Panc1 (cell line): ENCODE measurements around the gene ADAM12. TPM values are rescaled to one million over a fixed set of nuclear protein-coding genes. Genes with fewer than 3 reads are reported as not detected.

Experiments used
- ATAC-seq: fragments of 200-7000 bp; cut with Tn5 transposase; 2 replicates; pipeline ENCODE4 v1.9.1; 2020; ENCODE audit warnings: mild to moderate bottlenecking, moderate library complexity
- BruUV-seq: library from RNA; stranded (reverse); fragments of 400-500 nt; replicated peaks from 2 replicates; lab custom pipeline; 2021; lab: Mats Ljungman, UMichigan
- CTCF ChIA-PET: fragments of 300-600 bp; sonication (Branson Sonifier 250); formaldehyde crosslinking; loops from one replicate; lab custom pipeline; 2022; ENCODE audit warnings: antibody characterized with exemption; lab: Charles Lee
- POLR2A ChIA-PET: fragments of 300-600 bp; sonication (Branson Sonifier 250); formaldehyde crosslinking; loops from one replicate; lab custom pipeline; 2022; ENCODE audit warnings: antibody characterized with exemption; lab: Charles Lee
- DNase-seq: peaks from one replicate; pipeline ENCODE4 v3.0.0-alpha.2; 2010; ENCODE audit warnings: low read depth, low spot score
- H3K27ac ChIP-seq: 2 replicates; pipeline ENCODE4 v1.5.1; 2011; ENCODE audit warnings: mild to moderate bottlenecking, low read length, inconsistent platforms
- H3K27me3 ChIP-seq: fragments of 200-500 bp; sonication (Bioruptor generic); 2 replicates; pipeline ENCODE4 v1.6.0; 2014; ENCODE audit warnings: low read length, inconsistent platforms; ENCODE audit not compliant: control insufficient read depth, insufficient read depth
- H3K36me3 ChIP-seq: fragments of 200-500 bp; sonication (Bioruptor generic); 2 replicates; pipeline ENCODE4 v1.5.1; 2014; ENCODE audit warnings: inconsistent platforms, mild to moderate bottlenecking, low read length, moderate library complexity; ENCODE audit not compliant: control insufficient read depth, insufficient read depth
- H3K4me1 ChIP-seq: 2 replicates; pipeline ENCODE4 v1.5.1; 2011; ENCODE audit warnings: inconsistent platforms, mild to moderate bottlenecking, low read length, moderate library complexity; ENCODE audit not compliant: control insufficient read depth, insufficient read depth
- H3K4me3 ChIP-seq, 2 experiments: 2 replicates each; pipeline ENCODE4 v1.5.1; 2011 to 2012; ENCODE audit warnings: low read depth in 2 of 2, low read length in 2 of 2, mild to moderate bottlenecking in 2 of 2, inconsistent platforms in 1 of 2, moderate library complexity in 1 of 2
- H3K9me3 ChIP-seq: fragments of 200-500 bp; sonication (Bioruptor generic); 2 replicates; pipeline ENCODE4 v1.5.1; 2014; ENCODE audit warnings: low read depth, mild to moderate bottlenecking, inconsistent platforms, low read length, moderate library complexity; ENCODE audit not compliant: control insufficient read depth, insufficient read depth
- POLR2AphosphoS5 ChIP-seq: IDR thresholded peaks from 2 replicates; pipeline ENCODE4 v1.6.1; 2012; ENCODE audit warnings: mild to moderate bottlenecking, low read depth, low read length, moderate library complexity
- SIN3A ChIP-seq: IDR thresholded peaks from 2 replicates; pipeline ENCODE4 v1.6.1; 2012; ENCODE audit warnings: low read depth, mild to moderate bottlenecking, low read length, moderate library complexity, borderline replicate concordance; ENCODE audit not compliant: insufficient read depth
- TCF7L2 ChIP-seq: IDR thresholded peaks from 2 replicates; pipeline ENCODE4 v1.6.1; 2011; ENCODE audit warnings: mild to moderate bottlenecking, low read depth, low read length, inconsistent platforms
- in situ Hi-C: cut with HindIII; loops from 2 replicates; pipeline ENCODE4 v1.10.0; 2016; ENCODE audit warnings: low sequenced_read_pairs, low pct_unique_long_range_greater_than_20kb
- intact Hi-C: fragments of 100-400 bp; cut with micrococcal nuclease; formaldehyde crosslinking; loops from one replicate; pipeline ENCODE4 v1.10.0; 2022; ENCODE audit not compliant: unreplicated experiment
- total RNA-seq: library from RNA; stranded (reverse); gene quantifications from one replicate; pipeline ENCODE4 v1.2.1, GENCODE V29; 2021; ENCODE audit not compliant: unreplicated experiment
- TF ChIP-seq, protein P1 (sequence below), 2 experiments: IDR thresholded peaks; 2 replicates each; pipeline ENCODE4 v1.6.1; 2011 to 2012; ENCODE audit warnings: low read depth in 2 of 2, control low read depth in 1 of 2, low read length in 1 of 2, mild to moderate bottlenecking in 1 of 2, moderate library complexity in 1 of 2; ENCODE audit not compliant: insufficient read depth in 1 of 2
- TF ChIP-seq, protein P2 (sequence below): fragments of 450-650 bp; IDR thresholded peaks from 2 replicates; pipeline ENCODE4 v1.5.1; 2017; ENCODE audit warnings: mild to moderate bottlenecking

The ADAM12 gene
- total RNA-seq, 1 experiment from 2014 or later = 0.10 TPM

DNA sequence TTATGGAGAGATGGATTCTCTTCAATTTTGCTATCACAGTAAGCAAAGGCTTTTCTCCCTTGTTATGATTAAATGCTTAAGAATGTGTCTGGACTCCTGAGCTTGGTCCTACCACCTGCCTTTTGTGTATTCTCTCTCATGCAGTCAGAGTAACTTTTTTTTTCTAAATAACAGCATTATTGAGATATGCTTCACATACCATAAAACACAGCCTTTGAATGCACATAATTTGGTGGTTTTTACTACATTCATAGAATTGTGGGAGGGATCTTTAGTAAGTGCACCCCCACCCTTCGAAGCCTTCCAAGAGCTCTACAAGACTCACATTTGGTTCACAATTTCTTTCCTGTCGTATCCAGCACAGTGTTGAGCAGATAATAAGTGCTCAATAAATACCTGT lies 175.5 kb downstream of the ADAM12 start:
- no peaks in the 10 kb centered on the region for H3K36me3 ChIP-seq

DNA sequence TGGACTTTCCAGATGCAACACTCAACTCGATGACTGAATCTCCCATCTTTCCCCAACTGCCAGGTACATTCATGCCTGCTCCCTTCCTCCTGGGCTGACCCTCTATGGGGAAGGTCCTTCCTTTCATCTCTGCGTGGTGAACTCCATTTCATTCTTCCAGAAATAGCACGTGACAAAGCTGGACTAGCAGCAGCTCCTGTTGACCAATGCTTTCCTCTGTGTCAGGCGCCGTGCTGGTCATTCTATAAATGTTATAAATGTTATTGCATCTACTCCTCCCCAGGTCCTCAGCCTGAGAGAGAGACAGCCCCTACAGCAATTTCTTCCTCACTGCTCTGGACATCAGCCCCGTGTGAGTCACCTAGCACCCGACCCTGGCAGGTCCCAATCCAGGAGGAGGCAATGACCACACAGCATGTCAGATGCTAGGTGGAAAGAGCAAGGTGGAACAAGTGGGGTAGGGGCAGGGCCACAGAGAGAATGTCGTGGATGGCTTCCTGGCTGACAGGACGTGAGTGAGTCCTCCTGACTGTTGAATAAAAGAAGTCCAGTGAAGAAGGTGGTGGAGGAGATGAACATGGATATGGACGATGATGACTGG lies 178.1 kb downstream of the ADAM12 start:
- DNase-seq = no peak
- ChIA-PET CTCF (no interaction called here), POLR2A (no interaction called here)
- Histone ChIP-seq H3K9me3 (no peaks in the 10 kb centered on the region), H3K4me1 (no peaks in the 10 kb centered on the region), H3K27me3 (peaks cover 4% of the 10 kb centered on the region; the same call in 1 of the 2 replicates), H3K27ac (no peak overlapping the region), H3K36me3 (no peaks in the 10 kb centered on the region), H3K4me3 (no peak overlapping the region)
- in situ Hi-C loops (no loop called here), intact Hi-C loops (no loop called here)
- BruUV-seq = no TSS peak
- TF ChIP-seq TCF7L2 = no peak
- no peak for TF ChIP-seq POLR2AphosphoS5
- no peak for TF ChIP-seq SIN3A
- TF ChIP-seq, protein P1, sequence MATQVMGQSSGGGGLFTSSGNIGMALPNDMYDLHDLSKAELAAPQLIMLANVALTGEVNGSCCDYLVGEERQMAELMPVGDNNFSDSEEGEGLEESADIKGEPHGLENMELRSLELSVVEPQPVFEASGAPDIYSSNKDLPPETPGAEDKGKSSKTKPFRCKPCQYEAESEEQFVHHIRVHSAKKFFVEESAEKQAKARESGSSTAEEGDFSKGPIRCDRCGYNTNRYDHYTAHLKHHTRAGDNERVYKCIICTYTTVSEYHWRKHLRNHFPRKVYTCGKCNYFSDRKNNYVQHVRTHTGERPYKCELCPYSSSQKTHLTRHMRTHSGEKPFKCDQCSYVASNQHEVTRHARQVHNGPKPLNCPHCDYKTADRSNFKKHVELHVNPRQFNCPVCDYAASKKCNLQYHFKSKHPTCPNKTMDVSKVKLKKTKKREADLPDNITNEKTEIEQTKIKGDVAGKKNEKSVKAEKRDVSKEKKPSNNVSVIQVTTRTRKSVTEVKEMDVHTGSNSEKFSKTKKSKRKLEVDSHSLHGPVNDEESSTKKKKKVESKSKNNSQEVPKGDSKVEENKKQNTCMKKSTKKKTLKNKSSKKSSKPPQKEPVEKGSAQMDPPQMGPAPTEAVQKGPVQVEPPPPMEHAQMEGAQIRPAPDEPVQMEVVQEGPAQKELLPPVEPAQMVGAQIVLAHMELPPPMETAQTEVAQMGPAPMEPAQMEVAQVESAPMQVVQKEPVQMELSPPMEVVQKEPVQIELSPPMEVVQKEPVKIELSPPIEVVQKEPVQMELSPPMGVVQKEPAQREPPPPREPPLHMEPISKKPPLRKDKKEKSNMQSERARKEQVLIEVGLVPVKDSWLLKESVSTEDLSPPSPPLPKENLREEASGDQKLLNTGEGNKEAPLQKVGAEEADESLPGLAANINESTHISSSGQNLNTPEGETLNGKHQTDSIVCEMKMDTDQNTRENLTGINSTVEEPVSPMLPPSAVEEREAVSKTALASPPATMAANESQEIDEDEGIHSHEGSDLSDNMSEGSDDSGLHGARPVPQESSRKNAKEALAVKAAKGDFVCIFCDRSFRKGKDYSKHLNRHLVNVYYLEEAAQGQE (IDR thresholded peaks at IDR 0.05; ENCODE audit: insufficient read depth in 1 of 2, low read depth in 2 of 2, low read length in 1 of 2) = no peak
- TF ChIP-seq, protein P2, sequence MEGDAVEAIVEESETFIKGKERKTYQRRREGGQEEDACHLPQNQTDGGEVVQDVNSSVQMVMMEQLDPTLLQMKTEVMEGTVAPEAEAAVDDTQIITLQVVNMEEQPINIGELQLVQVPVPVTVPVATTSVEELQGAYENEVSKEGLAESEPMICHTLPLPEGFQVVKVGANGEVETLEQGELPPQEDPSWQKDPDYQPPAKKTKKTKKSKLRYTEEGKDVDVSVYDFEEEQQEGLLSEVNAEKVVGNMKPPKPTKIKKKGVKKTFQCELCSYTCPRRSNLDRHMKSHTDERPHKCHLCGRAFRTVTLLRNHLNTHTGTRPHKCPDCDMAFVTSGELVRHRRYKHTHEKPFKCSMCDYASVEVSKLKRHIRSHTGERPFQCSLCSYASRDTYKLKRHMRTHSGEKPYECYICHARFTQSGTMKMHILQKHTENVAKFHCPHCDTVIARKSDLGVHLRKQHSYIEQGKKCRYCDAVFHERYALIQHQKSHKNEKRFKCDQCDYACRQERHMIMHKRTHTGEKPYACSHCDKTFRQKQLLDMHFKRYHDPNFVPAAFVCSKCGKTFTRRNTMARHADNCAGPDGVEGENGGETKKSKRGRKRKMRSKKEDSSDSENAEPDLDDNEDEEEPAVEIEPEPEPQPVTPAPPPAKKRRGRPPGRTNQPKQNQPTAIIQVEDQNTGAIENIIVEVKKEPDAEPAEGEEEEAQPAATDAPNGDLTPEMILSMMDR = no peak
- ATAC-seq = no peak

More for the DNA sequence above, 175.5 kb downstream of the ADAM12 start:
- DNase-seq = no peak
- BruUV-seq = no TSS peak
- ATAC-seq = no peak
- Histone ChIP-seq H3K4me3 (no peak overlapping the region), H3K27me3 (peaks cover 4% of the 10 kb centered on the region; the same call in 1 of the 2 replicates), H3K9me3 (no peaks in the 10 kb centered on the region), H3K4me1 (peaks cover 11% of the 10 kb centered on the region), H3K27ac (no peak overlapping the region)
- in situ Hi-C loops = no loop called here
- intact Hi-C loops = no loop called here
- ChIA-PET POLR2A (no interaction called here), CTCF (no interaction called here)
- TF ChIP-seq POLR2AphosphoS5 = no peak
- TF ChIP-seq TCF7L2 = no peak
- TF ChIP-seq, protein P2 = no peak
- no peak for TF ChIP-seq SIN3A
- TF ChIP-seq, protein P1 (IDR thresholded peaks at IDR 0.05; ENCODE audit: insufficient read depth in 1 of 2, low read depth in 2 of 2, low read length in 1 of 2) = no peak
